Activated CD8-positive, alpha-beta memory T cell treated with anti-CD3 and anti-CD28 coated beads, Interleukin-2, amount 50 U/mL, for 1 hour (primary cell): ENCODE results near the gene CATSPERE.
A peak's percentile ranks its signal among the peaks of the same experiment; 100 is the strongest.

Experiments
- DNase-seq: peaks from one replicate; pipeline ENCODE4 v3.0.0-alpha.2; 2020; ENCODE audit errors: extremely low read depth

CATSPERE gene

GRCh38 chr1:244461245-244462071 is at the start of gene CATSPERE:
Gene CATSPERE (plus strand): TSS chr1:244461273. CDS start chr1:244461430, 157 bp downstream.
- DNase-seq, result peak; percentile 35

- no peak for DNase-seq
Measured at GRCh38 chr1:244412176-244412575, 48.9 kb upstream of the CATSPERE start.

- DNase-seq, result no peak
Measured at GRCh38 chr1:244413736-244414135, 47.3 kb upstream of the CATSPERE start.

GRCh38 chr1:244414543-244414942 is 46.5 kb upstream of the CATSPERE start:
- no peak for DNase-seq

- DNase-seq, result no peak
Measured at GRCh38 chr1:244419024-244419423, 42.0 kb upstream of the CATSPERE start.

- DNase-seq, result no peak
Measured at GRCh38 chr1:244422174-244422573, 38.9 kb upstream of the CATSPERE start.

- no peak for DNase-seq
Measured at GRCh38 chr1:244424649-244425334, 36.3 kb upstream of the CATSPERE start.

GRCh38 chr1:244427647-244428046 is 33.4 kb upstream of the CATSPERE start:
- no peak for DNase-seq

- no peak for DNase-seq
Measured at GRCh38 chr1:244429818-244430217, 31.3 kb upstream of the CATSPERE start.

- DNase-seq, result no peak
Measured at GRCh38 chr1:244431166-244431565, 29.9 kb upstream of the CATSPERE start.

- DNase-seq, result no peak
Measured at GRCh38 chr1:244435562-244436205, 25.4 kb upstream of the CATSPERE start.

- no peak for DNase-seq
Measured at GRCh38 chr1:244436336-244437085, 24.6 kb upstream of the CATSPERE start.

- DNase-seq, result no peak
Measured at GRCh38 chr1:244437086-244437468, 24.0 kb upstream of the CATSPERE start.

- no peak for DNase-seq
Measured at GRCh38 chr1:244439391-244440032, 21.6 kb upstream of the CATSPERE start.

- no peak for DNase-seq
Measured at GRCh38 chr1:244442850-244443249, 18.2 kb upstream of the CATSPERE start.

GRCh38 chr1:244444854-244445253 is 16.2 kb upstream of the CATSPERE start:
- DNase-seq, result no peak

GRCh38 chr1:244445320-244446181 is 15.5 kb upstream of the CATSPERE start:
- DNase-seq, result no peak

GRCh38 chr1:244447024-244447423 is 14.0 kb upstream of the CATSPERE start:
- no peak for DNase-seq

- no peak for DNase-seq
Measured at GRCh38 chr1:244447552-244447951, 13.5 kb upstream of the CATSPERE start.

- DNase-seq, result no peak
Measured at GRCh38 chr1:244448279-244449036, 12.6 kb upstream of the CATSPERE start.
